ENCODE results near the gene HGS.

HGS gene

DNA sequence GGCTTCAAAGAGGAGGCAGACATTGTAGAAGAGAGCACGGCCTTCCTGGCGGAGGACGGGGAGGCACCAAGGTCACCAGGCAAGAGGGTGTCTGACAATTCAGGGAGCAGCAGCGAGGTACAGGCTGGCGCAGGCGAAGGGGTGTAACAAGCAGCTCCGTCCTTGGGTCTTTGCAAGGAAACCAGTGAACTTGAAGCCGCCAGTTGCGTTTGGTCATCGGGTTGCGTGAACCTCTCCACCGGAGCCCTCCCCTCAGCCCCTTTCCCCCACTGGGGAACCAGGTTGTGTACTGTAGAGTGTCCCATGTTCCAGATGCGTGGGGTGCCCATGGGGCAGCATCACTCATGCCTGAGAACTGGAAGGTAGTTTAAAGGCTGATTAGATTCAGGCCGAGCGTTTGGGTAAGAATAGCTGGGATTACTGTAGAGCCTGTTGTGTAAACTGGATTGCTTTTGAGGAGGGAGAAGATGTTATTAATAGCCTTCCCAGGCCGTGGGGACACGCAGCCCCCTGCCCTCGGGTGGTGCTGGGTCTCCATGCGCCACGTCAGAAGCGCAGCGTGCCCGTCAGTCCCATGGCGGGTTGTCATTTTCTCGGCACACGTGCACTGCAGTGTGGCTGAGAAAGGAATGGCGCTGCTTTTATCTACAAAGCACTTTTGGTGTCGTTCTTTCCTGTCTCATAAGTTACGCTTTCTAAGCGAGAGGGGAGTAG lies 21.9 kb downstream of the HGS start:
- no peak for DNase-seq (ENCODE audit: low spot score)
- no peak for FAIRE-seq

DNA sequence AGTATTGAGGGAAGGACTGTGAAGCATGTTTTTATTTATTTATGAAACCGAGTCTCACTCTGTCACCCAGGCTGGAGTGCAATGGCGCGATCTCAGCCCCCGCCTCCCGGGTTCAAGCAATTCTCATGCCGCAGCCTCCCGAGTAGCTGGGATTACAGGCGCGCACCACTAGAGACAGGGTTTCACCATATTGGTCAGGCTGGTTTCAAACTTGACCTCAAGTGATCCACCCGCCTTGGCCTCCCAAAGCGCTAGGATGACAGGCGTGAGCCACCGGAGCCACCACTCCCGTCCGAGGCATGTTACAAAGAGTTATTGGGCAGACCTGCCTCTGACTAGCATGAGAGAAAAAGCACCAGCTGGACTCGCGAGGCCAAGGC lies 22.4 kb downstream of the HGS start:
- DNase-seq (ENCODE audit: low spot score), result no peak
- FAIRE-seq, result no peak

DNA sequence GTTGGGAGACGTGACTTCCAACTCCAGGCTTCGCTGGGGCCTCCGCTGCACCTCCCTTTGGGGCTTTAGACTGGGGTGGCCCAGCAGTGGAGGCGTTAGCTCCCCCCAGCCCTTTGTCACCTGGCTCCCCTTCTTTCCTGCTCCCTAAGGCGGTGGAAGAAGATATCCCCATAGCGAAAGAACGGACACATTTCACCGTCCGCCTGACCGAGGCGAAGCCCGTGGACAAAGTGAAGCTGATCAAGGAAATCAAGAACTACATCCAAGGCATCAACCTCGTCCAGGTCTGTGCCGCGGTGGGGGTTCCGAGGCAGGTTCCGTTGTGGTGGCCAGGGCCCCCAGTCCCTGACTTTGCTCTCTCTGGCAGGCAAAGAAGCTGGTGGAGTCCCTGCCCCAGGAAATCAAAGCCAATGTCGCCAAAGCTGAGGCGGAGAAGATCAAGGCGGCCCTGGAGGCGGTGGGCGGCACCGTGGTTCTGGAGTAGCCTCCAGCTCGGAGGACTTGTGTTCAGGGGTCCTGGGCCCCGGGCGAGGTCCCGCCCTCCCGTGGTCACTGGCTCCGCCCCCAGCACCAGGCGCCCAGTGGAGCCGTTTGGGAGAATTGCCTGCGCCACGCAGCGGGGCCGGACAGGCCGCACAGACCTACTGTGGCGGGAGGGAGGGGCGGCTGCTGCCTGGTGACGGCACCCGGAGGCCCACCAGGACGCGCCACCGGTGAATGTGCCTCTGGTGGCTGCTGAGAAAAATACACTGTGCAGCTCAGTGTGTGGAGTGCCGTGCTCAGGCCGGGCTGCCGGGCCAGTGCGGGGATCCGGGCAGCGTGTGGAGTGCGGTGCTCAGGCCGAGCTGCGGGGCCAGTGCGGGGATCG lies 23.2 kb downstream of the HGS start:
- no peak for DNase-seq (ENCODE audit: low spot score)
- FAIRE-seq, result peak; percentile 17

DNA sequence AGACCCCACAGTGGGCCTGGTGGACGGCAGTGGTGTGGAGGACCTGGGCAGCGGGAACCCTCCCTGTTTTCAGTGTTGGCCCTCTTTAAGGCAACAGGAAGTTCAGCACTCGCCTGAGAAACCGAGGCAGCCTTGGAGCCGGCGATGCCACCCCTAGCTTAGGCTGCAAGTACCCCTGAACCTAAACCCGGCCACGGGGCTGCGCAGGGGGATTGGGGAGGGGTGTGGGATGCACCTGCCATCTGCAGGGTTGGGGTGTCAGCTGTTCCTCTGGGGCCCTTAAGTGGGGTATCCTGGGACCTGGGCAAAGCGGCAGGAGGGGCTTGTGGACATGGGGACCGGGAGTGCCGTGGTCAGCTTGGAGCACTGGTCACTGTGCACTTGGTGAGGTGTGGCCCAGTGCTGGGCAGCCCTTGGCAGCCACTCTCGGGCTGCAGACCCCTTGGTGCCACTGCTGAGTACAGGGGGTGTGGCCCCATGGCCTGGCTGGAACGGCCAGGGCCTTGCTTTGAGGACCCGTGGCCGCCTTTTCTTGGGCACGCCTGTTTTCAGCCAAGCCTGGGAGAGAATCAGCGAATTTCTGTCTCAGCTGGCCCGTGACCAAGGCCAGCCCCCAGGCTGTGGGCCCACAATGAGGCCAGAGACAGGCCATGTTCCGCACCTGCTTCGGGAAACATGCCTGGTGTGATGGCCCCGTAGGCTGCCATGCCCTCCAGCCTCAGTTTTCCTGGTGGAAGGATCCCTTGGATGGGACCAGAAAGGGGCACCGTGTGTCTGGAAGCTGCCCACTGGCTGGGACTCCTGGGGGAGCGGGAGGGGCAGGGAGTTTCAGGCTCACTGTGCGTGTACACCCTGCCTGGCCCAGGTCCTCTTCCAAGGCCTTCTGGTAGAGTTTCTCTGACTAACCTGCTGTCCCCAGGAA lies 24.2 kb downstream of the HGS start:
- FAIRE-seq (no peak), DNase-seq (ENCODE audit: low spot score) (no peak)

DNA sequence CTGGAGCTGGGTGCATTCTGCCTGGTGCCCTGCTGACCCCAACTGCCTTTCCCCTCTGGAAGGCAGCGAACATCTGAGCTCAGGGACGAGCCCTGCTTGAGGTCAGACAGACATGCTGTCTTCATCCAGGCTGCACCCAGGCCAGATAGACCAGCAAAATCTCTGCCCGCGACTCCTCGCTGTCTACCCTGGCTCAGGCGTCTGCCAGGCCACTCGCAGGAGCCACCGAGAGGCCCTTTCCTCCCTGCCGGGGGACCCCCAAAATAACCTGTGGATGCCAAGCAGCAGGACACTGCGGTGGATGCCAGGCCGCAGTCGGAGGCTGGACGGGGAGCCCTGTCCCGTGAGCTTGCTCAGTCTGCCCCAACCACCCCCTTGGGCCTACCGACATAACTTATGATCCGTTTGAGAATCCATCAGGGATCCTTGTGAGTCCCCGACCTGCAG lies 25.0 kb downstream of the HGS start:
- no peak for FAIRE-seq
- no peak for DNase-seq (ENCODE audit: low spot score)

DNA sequence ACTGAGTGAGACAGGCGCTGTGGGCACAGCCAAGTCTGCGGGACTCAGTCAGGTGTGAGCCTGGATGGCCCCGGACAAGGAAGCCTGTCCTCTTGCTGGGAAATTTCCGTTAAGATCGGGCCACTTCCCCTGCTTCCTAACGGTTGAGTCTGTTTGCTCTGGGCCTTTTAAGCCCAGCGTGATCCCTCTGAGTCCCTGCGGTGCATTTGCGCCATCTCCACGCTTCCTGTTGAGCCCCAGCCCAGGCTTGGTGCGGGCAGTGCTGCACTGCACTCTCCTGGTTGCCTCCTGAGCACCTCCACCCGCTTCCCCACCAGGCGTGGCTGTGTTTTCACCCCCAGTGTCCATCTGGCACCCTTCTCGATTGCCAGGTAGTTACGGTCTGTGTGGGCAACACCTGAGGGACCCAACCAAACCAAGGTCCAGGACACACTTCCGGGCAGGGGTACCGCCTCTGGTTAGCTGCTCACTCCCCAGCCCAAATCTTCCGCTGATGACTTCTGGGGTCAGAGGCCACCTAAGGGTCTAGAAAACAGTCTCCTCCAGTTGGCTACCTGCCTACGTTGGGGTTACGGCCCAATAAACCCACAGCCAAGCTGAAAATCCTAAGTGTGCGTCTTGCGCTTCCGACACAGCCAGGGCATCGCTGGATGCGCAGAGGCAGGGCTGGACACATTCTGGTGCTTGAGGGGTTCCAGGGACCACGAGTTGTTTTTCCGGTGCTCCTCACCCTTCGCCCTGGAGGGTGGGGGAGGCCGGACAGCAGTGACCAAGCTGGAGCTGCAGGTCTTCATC lies 26.9 kb downstream of the HGS start:
- DNase-seq (ENCODE audit: low spot score) (no peak), FAIRE-seq (no peak)

DNA sequence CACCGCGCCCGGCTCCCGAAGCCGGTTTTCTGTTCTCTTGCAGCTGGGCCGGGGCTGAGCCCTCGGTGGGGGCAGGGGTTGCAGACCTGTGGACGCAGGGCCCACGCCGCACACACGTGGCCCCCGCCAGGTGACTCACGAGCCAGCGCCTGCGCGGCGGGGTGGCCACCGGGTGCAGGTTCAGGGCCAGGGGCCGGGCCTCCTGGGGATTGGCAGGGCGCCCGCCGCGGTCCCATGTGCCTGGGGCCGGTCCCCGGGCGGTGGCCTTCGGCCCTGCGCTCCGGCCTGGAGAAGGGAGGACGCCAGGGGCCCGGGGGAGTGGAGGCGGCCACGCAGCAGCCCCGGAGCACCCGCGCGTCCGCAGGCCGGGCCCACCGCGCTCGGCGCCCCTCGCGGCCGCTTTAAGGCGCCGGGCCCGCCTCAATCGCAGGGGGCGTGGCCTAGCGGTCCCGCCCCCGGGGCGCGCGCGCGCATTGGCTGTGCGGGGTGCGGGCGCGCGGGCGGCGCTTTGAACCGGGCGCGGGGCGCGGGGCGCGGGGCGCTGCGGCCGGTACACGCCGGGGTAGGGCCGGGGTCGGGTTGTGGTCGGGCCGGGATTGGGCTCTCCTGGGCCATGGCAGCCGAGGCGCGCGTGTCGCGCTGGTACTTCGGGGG lies 28.1 kb downstream of the HGS start, which contains the start of gene SLC25A10:
Gene SLC25A10 (plus strand): TSS at position 471 of the 654 bp plus-strand sequence. CDS start 143 bp downstream, at position 614.
- DNase-seq (ENCODE audit: low spot score) (peak; percentile 97), FAIRE-seq (no peak)

DNA sequence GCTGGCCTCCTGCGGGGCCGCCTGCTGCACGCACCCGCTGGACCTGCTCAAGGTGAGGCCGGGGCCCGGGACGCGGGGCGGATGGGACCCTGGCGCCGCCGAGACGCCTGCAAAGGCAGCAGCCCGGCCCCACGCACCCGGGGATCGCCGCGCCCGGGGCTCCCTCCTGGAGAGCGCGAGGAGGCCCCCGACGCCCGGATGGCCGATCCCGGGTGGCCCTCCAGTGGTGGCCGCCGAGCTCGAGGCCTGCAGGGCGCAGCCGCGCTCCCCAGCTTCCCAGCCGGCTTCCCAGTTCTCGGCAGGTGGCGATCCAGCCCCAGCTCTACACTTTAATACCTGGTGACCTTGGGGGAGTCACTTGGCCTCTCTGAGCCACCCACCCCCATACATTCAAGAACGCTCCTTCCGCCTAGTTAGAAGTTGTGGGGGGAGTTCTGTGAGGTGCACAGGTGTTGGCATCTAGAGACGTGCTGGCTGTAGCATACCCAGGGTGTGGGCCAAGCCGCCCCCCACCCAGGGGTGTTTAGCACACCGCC lies 28.7 kb downstream of the HGS start:
- FAIRE-seq, result no peak

DNA sequence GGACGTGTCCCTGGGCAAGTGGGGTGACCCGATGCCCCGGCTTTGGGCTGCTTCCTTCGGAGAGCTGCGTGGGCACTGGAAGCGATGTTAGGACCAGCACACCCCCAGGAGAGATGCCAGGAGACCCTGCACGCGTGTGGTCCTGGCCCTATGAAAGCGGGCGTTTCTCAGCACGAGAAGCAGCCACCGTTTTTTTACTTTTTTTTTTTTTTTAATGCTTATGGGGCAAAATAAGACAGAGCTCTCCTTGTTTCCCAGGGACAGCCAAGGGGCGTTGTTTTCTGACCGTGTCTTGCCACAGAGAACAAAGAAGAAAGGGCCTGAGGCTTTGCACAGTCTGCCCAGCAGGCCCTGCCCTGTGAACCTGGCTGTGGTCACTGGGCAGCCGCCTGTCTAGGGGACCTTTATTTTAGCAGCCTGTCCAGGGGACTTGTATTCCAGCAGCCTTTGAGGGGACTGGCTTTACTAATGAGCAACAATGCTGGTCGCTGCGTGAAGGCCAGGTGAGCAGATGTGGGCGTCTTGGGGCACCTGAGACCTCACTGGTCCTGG lies 29.3 kb downstream of the HGS start:
- DNase-seq (ENCODE audit: low spot score) (no peak), FAIRE-seq (no peak)

More for the DNA sequence above, 28.7 kb downstream of the HGS start:
- DNase-seq (ENCODE audit: low spot score), result peak; percentile 76

DNA sequence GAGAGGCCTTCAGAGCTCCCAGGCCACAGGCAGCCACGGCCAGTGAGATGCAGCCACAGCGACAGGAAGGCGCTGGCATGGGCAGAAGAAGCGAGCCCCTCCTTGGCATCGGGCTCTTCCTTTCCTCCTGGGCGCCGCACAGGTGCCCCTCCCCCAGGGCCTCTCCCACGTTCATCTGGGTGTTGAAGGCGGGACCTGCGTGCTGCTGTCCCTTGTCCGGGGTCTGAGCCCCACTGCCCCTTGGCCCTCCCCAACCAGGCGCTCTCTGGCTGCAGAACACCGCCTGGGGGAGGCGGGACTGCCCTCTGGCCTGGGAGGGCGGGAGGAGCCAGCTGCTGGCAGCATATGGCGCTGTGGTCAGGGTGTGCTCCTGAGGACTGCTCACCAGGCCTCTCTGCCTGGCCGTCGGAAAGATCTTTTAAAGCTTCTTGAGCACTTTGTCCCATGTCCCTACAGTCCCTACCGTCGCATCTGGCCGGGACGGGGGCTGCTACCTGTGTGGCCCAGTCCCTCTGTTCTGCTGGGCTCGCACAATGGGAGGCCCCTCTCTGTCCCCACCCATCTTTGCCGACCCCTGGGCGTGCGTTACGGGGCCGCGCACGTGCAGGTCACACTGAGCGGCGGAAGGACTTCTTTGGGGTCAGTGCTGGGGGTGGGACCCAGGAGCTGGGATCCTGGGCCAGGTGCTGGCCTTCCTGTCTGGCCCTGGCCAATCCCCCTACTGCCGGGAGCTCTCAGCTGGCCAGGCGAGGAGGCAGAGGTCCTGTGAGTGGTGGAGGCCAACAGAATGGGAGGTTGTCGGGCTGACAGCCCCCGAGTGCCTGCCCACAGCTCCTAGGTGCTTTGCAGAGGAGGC lies 30.0 kb downstream of the HGS start:
- no peak for FAIRE-seq
- no peak for DNase-seq (ENCODE audit: low spot score)

DNA sequence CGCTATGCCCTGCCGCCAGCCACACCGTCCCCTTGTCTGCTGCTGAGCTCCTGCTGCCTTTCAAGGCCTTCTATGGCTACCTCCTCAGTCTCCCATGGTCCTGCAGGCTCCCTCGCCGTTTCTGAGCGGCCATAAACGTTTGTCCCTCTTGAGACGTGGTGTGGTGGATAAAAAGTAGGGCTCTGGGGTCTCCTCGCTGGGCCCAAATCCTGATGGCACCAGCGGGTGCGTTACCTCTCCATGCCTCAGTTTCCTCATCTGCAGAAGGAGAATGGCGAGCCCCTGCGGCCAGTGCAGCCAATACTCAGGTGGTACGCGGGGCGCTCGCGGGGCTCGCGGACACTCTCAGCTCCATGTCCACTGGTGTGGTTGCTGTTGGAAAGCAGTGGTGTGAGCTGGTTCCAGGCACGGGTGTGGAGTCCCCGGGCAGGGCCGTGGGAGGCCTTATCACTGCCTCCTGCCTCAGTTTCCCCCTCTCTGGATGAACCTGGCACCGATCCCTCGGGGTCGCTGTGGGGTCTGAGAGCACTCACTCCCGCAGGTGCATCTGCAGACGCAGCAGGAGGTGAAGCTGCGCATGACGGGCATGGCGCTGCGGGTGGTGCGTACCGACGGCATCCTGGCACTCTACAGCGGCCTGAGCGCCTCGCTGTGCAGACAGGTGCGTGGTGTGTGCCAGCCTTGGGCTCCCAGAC lies 30.7 kb downstream of the HGS start:
- FAIRE-seq, result no peak

DNA sequence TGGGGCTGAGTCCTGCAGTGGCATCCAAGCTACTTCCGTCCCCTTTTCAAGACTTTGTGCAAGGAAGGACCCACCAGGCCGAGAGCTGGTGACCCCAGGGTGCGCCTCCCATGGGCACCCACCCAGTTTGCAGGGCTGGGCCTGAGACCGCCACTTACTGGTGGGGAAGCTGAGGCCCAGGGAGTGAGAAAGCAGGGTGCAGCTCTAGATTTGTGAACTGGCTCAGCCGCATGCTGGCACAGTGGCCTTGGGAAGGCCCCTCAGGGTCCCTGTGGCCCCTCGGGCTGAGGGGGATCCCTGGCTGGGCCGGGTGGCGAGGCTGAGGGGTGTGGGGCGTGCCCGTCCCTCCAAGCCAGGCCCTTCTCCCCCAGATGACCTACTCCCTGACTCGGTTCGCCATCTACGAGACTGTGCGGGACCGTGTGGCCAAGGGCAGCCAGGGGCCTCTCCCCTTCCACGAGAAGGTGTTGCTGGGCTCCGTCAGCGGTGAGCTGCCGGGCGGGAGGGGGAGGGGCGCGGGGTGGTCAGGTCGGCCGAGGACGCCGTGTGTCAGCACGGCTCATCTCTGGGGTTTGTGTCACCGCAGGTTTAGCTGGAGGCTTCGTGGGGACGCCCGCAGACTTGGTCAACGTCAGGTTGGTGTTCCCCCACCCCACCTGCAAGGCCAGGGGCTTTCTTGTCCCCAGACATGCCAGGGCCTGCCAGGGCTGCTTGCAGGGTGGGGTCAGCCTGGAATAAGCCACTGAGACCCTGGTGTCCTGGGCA lies 31.5 kb downstream of the HGS start:
- no peak for DNase-seq (ENCODE audit: low spot score)
- FAIRE-seq, result no peak

More for the DNA sequence above, 30.7 kb downstream of the HGS start:
- DNase-seq (ENCODE audit: low spot score), result no peak

DNA sequence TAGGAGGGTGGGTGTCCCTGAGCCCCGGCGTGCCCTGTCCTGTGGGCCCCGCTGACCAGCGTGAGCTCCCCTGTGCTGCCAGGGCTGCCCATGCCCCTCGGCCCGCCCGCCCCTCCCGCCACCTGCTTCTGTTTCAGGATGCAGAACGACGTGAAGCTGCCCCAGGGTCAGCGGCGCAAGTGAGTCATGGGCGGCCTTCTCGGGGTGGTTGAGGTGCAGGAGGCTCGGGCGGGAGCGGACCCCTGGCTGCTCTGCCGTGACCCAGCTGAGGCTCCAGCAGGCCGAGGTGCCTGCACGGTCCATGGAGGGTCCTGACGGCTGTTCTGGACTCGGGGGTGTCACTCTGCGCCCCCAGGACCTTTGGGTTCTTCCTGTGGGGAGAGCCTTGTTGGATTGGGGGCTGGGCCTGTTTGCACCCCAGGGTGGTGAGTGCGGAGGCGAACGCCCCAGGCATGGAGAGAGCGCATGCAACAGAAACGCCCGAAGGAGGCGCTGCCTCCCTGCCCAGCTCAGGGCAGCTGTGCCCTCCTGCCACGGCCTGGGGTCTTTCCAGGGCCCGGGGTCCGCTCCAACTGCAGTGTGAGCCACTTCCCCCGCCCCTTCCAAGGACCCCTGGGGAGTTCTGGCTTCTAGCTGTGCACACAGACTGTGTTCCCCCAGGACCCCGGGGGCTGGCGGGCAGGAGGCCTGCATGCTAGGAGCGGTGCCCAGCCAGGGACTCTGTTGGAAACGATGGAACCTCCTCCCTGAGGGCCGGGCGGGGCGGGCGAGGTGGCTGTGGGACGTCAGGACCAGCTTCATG lies 32.3 kb downstream of the HGS start:
- DNase-seq (ENCODE audit: low spot score) (no peak), FAIRE-seq (no peak)

DNA sequence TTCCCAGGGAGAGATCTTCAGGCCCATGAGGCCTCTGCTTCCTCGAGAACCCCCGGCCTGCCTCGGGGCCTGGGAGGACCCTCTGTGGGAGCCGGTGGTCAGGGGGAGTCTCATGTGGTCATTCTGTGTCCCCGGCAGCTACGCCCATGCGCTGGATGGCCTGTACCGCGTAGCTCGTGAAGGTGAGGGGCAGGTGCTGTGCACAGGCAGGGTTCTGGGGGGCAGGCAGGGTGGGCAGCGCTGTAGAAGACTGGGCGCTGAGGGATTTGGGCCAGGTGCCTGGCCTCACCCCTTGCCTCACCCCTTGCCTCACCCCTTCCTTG lies 32.8 kb downstream of the HGS start:
- FAIRE-seq (no peak), DNase-seq (ENCODE audit: low spot score) (no peak)

DNA sequence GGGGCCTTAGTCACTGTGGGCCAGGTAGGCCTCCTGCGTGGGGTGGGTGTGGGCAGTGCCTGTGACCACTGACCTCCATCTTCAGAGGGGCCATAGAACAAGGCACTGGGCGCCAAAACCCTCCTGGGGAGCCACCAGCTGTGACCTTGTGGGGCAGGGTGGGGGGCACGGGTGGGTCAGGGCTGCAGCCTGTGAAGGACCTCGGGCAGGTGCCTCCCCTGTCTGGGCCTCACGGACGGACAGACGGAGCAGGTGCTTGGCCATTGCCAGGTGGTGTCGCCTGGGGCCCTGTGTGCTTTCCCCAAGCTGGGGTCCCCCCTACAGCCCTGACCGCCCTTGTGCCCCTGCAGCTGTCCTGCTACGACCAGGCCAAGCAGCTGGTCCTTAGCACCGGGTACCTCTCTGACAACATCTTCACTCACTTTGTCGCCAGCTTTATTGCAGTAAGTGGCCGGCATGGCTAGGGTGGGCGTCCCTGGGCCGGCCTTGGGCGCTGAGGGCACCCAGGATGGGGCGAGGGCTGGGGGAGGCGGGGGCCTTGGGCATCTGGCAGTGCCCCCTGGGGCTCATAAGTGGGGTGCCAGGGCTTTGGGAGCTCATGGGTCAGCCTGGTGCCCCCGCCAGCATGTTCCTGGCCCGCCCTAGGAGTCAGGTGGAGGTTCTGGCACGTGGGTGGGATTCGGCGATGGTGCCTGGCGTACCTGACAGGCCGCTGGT lies 33.4 kb downstream of the HGS start:
- DNase-seq (ENCODE audit: low spot score) (no peak), FAIRE-seq (no peak)

DNA sequence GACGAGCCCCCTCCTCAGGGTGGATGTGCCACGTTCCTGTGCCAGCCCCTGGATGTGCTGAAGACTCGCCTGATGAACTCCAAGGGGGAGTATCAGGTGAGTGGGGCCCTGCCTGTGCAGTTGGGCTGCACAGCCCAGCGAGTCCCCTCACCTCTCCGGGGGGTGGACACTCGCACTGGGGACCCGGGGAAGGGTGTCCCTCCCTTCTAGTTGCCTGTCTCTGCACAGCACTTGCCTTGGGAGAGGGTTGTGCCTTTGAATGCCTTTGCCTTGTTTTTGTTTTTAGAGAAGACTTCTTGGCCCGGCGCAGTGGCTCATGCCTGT lies 33.9 kb downstream of the HGS start:
- no peak for DNase-seq (ENCODE audit: low spot score)
- peak; percentile 72 for FAIRE-seq

Data from urothelium cell line (cell line).